PFSK-1 (cell line): ENCODE results near the gene SEC23IP.

ENCODE experiments used
- FOXP2 ChIP-seq: optimal IDR thresholded peaks from 2 replicates; pipeline ENCODE3; 2011; ENCODE audit warnings: borderline replicate concordance, control low read depth, inconsistent platforms; ENCODE audit not compliant: insufficient read depth; ENCODE audit errors: extremely low read length, extremely low read depth
- POLR2AphosphoS5 ChIP-seq: IDR thresholded peaks from 2 replicates; pipeline ENCODE4 v1.6.1; 2012; ENCODE audit warnings: low read depth, mild to moderate bottlenecking, control low read depth, low read length, moderate library complexity
- SIN3A ChIP-seq: IDR thresholded peaks from 2 replicates; pipeline ENCODE4 v1.6.1; 2012; ENCODE audit warnings: mild to moderate bottlenecking, low read length, moderate library complexity, borderline replicate concordance; ENCODE audit not compliant: insufficient read depth
- TAF1 ChIP-seq: IDR thresholded peaks from 2 replicates; pipeline ENCODE4 v1.6.1; 2012; ENCODE audit warnings: low read length, control low read depth, borderline replicate concordance; ENCODE audit not compliant: insufficient read depth
- TF ChIP-seq, protein P1 (sequence below), 2 experiments: IDR thresholded peaks; 2 replicates each; pipeline versions ENCODE4 v1.6.1 to v1.8.0; 2011 to 2012; ENCODE audit warnings: low read depth in 2 of 2, low read length in 2 of 2, control low read depth in 1 of 2, inconsistent platforms in 1 of 2, mild to moderate bottlenecking in 1 of 2, moderate library complexity in 1 of 2; ENCODE audit not compliant: insufficient read depth in 1 of 2

The SEC23IP gene

GRCh38 chr10:119867317-119867716 lies 25.2 kb upstream of the SEC23IP start:
- TF ChIP-seq FOXP2 (no peak), POLR2AphosphoS5 (no peak)
- TF ChIP-seq, protein P1, sequence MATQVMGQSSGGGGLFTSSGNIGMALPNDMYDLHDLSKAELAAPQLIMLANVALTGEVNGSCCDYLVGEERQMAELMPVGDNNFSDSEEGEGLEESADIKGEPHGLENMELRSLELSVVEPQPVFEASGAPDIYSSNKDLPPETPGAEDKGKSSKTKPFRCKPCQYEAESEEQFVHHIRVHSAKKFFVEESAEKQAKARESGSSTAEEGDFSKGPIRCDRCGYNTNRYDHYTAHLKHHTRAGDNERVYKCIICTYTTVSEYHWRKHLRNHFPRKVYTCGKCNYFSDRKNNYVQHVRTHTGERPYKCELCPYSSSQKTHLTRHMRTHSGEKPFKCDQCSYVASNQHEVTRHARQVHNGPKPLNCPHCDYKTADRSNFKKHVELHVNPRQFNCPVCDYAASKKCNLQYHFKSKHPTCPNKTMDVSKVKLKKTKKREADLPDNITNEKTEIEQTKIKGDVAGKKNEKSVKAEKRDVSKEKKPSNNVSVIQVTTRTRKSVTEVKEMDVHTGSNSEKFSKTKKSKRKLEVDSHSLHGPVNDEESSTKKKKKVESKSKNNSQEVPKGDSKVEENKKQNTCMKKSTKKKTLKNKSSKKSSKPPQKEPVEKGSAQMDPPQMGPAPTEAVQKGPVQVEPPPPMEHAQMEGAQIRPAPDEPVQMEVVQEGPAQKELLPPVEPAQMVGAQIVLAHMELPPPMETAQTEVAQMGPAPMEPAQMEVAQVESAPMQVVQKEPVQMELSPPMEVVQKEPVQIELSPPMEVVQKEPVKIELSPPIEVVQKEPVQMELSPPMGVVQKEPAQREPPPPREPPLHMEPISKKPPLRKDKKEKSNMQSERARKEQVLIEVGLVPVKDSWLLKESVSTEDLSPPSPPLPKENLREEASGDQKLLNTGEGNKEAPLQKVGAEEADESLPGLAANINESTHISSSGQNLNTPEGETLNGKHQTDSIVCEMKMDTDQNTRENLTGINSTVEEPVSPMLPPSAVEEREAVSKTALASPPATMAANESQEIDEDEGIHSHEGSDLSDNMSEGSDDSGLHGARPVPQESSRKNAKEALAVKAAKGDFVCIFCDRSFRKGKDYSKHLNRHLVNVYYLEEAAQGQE (IDR thresholded peaks at IDR 0.05; ENCODE audit: insufficient read depth in 1 of 2, low read depth in 2 of 2, low read length in 2 of 2), result no peak

DNA sequence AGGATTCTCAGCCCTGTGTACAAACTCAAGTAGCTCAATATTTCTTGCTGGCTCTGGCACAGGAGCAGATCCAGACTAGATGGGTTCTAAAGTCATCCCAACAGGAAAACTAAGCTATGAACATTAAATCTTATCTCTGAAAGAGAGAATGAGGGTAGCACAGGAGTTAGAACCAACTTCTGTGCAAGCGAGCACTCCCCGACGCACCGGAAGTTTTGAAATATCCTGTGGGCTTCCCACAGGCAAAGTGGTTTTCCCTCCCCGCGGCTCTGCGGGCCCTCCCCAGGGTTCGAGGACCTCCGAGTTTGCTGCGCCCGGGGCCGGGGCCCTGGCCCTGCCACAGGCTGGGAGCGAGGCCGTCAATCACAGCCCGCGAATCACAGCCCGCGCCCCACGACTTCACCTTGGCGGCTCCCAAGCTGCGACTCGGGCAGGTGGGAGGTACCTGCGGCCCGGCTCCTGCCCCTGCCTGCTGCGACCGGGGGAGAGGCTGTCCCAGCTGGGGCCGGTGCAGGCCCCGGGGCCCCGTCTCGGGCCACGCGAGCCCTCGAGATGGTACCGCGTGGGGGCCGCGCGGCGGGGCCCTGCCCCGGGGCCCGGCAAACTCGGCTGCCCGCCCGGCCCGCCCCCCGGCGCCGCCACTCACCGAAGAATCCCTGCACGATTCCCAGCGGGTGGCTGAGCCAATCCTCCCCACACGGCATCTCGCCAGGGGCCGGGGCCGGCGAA lies 20.5 kb upstream of the SEC23IP start:
- TF ChIP-seq SIN3A (0 out of 2 replicates have a peak, but pooled peaks have one; percentile 10), FOXP2 (no peak)

- TF ChIP-seq TAF1 (no peak), FOXP2 (no peak), SIN3A (0 out of 2 replicates have a peak, but pooled peaks have one; percentile 19), POLR2AphosphoS5 (peak; percentile 23; the same call in 1 of the 2 replicates)
- TF ChIP-seq, protein P1 (IDR thresholded peaks at IDR 0.05; ENCODE audit: insufficient read depth in 1 of 2, low read depth in 2 of 2, low read length in 2 of 2), result no peak
Observed at GRCh38 chr10:119872610-119872859, 20.0 kb upstream of the SEC23IP start, which contains the start of gene MCMBP. TSS of gene MCMBP (minus strand) at chr10:119872843. CDS start at chr10:119872584, 259 bp downstream.

DNA sequence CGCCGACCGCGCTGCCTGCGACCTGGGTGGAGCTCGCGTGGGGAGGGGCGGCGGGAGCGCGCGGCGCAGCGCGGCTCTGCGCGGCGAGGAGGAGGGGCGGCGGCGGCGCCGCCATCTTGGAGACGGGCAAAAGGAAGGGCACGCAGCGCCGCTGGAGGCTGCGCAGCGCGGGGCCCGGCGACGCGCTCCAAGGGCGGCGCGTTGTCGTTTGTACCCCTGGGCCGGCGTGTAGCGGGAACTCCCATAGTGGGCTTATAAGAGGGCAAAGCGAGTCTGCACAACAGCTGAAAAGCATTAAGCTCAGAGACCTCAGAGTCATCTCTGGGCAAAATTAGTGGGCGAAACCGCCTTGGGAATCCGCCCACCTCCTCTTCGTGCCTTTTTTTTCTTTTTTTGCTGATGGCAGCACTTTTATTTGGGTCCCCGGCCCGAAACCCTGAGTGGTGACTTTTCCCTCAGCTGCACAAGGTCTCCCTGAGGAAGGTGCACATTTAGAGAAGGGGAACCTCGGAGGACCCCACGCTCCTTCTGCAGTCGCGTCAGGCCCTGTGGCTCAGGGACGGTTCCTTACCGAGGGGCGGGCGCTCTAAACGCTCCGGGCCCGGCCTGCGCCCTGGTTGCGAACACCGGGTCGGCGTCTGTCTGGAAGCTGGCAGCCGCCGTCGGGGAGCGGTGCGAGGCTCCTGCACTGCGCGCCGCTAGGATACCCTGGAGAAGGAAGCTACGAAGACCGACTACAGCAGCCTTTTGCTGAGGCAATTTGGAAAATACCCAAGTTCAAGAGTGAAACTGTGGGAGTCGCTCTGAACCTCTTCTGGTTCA lies 19.5 kb upstream of the SEC23IP start:
- TF ChIP-seq, protein P1 (IDR thresholded peaks at IDR 0.05; ENCODE audit: insufficient read depth in 1 of 2, low read depth in 2 of 2, low read length in 2 of 2), result no peak
- TF ChIP-seq TAF1 (peak; percentile 79; the same call in 1 of the 2 replicates), FOXP2 (no peak), SIN3A (no peak)

DNA sequence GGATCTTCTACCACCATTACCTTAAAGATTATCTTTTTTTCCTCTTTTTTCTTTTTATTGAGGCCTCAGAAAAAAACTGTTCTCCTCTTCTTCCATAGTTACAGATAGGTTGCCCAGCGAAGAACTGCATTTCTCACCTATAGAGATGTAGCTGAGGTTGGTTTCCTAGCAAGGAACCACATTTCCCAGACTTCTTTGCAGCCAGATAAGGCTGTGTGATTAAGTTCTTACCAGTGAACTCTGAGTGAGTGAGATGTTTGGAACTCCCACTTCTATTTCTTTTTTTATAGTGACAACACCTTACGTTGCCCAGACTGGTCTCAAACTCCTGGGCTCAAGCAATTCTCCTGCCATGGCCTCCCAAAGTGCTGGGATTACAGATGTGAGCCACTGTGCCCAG lies 14.0 kb upstream of the SEC23IP start:
- TF ChIP-seq TAF1, result no peak
- TF ChIP-seq SIN3A, result no peak
- TF ChIP-seq, protein P1 (IDR thresholded peaks at IDR 0.05; ENCODE audit: insufficient read depth in 1 of 2, low read depth in 2 of 2, low read length in 2 of 2), result no peak
- TF ChIP-seq FOXP2, result no peak
- no peak for TF ChIP-seq POLR2AphosphoS5
